ENCODE data around the gene PSMB5. TPM values are rescaled to one million over a fixed set of nuclear protein-coding genes. Genes with fewer than 3 reads are reported as not detected.
A peak's percentile ranks its signal among the peaks of the same experiment; 100 is the strongest.

The PSMB5 gene
- total RNA-seq, 1 donor from 2014 or later = 113 TPM

GRCh38 chr14:22996768-22997654, 37.7 kb downstream of the PSMB5 start:
- DNase-seq (ENCODE audit: low spot score) = peak; percentile 55

DNA sequence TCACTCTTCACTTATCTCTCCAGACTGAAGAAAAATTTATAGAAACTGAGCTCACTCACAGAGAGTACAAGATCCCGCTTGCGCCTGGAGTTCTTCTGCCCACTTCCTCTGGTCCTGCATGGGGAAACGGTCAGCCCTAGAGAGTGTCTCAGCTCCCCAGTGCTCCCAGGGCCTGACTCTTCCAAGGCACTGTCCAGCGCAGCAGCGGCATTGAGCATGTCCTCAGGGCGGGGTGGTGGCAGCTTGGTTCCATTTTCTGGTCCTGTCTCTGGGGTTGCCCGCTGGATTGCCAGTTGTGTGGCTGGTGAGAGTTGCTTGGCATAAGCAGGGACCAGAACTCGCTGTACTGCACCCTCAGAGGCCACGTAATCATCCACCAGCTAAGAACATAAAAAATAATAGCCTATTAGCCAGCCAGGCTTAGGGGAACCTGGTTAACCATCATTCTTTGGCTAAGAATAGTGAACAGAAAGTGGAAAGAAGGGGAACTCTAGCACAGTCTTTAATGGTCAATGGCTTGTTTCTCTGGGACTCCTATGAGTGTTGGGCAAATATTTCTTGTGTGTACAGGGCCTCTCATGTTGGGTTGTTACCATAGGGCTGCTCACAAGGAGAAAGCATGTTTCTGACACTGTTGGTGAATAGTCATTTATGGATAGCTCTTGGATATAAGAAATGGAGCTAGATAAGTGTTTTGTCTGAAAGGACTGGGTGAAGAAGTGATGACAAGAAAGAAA, 38.6 kb downstream of the PSMB5 start:
- DNase-seq (ENCODE audit: low spot score) = peak; percentile 62

DNA sequence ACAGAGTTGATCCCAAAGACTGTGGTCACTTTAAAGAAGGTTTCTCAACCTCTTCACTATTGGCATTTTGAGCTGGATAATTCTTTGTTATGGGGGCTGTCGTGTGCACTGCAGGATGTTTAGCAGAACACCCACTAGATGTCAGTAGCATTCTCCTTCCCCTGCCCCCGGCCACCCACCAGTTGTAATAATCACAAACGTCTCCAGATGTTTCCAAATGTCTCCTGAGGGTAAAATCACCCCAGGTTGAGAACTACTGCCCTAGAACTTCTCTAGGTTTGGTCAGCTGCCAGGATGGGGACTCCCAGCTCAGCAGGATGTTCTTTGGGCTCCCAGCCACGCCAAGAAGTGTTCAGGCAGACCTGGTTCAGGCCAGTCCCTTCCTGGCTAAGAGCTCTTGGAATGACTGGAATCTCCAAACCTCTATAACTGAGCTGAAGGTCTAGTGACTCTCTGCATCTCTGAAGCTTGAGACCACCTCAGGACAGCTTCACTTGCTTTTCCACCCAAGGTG, 39.9 kb downstream of the PSMB5 start:
- DNase-seq (ENCODE audit: low spot score) = no peak

DNA sequence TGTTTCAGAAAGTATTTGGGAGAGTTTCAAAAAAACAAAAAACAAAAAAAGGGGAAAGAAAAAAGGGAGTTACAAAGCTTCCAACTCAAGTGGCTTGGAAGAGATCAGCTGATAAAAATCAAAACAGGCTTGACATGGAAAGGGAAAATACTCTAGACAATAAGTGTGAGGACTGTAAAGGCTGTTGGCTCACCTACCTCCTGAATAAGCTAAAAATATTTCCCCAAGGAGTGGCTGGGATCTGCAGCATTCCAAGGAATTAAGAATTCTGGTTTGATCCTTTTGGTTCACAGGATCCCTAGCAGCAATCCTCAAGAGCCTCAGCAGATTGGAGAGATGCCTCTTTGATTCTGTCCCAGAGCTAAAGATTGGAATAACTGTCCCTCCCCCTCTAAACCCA, 41.2 kb downstream of the PSMB5 start:
- no peak for DNase-seq (ENCODE audit: low spot score)

- peak; percentile 16 for DNase-seq (ENCODE audit: low spot score)
These were observed 42.8 kb downstream of the PSMB5 start for GRCh38 chr14:22991852-22992251.

GRCh38 chr14:22987291-22987690, 47.4 kb downstream of the PSMB5 start:
- DNase-seq (ENCODE audit: low spot score) = peak; percentile 33

GRCh38 chr14:22986508-22987054, 48.1 kb downstream of the PSMB5 start:
- DNase-seq (ENCODE audit: low spot score) = peak; percentile 91

- no peak for DNase-seq (ENCODE audit: low spot score)
These were observed 48.7 kb downstream of the PSMB5 start for GRCh38 chr14:22985894-22986507.

DNA sequence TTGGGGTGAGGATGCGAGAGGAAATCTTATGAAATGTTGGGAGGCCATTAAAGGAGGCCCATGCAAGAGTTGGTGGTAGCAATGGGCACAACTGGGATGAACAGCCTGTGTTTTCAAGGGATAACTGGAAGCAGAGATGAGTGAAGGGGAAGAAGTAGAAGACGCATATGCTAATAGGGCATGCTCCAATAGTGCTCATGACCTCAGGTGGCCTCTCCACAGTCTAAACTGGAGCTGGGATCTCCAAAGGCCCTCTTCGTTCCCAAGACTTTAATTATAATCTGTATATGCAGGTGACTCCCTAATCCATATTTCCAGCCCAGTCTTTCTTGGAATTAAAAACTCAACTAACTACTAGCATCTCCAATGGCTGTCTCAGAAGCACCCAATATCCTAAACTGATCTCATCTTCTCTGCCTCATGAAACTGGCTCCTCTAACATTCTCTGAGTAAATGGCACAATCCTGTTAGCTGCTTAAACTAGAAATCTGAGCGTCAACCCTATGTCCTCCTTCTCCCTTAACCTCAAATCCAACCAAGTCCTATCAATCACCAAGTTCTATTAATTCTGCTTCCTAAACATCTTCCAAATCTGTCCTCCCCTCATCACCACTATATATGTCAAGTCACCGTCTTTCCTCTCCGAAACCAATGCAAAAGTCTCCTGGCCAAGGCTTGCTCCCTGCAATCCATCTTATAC, 49.6 kb downstream of the PSMB5 start:
- DNase-seq (ENCODE audit: low spot score) = peak; percentile 6

GRCh38 chr14:22982477-22983245, 52.0 kb downstream of the PSMB5 start, which contains the start of gene AJUBA:
Gene AJUBA (minus strand): TSS chr14:22982551. CDS start chr14:22982266, 285 bp downstream.
- peak; percentile 93 for DNase-seq (ENCODE audit: low spot score)

GRCh38 chr14:22981876-22982476, 52.7 kb downstream of the PSMB5 start:
- DNase-seq (ENCODE audit: low spot score) = no peak

GRCh38 chr14:22981090-22981875, 53.4 kb downstream of the PSMB5 start:
- peak; percentile 89 for DNase-seq (ENCODE audit: low spot score)

DNA sequence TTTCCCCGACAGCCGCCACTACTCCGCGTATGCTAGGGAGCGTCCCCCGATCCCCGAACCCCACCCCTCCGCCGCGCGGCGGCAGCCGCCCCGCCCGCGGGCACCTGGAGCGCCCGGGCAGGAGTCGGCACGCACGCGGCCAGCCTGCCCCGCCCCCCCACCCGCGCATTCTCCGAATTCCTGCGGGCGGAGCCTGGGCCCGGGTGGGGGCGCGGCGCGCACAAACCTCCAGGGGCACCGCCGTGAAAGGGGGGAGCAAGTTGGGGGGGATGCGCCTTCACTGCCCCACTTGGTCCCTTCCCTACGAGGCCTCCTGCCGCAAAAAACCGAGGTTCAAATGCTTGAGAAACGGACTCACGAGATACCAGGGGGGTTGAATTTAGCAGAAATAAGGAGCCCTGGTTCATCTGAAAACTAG, 54.0 kb downstream of the PSMB5 start:
- DNase-seq (ENCODE audit: low spot score) = peak; percentile 81

DNA sequence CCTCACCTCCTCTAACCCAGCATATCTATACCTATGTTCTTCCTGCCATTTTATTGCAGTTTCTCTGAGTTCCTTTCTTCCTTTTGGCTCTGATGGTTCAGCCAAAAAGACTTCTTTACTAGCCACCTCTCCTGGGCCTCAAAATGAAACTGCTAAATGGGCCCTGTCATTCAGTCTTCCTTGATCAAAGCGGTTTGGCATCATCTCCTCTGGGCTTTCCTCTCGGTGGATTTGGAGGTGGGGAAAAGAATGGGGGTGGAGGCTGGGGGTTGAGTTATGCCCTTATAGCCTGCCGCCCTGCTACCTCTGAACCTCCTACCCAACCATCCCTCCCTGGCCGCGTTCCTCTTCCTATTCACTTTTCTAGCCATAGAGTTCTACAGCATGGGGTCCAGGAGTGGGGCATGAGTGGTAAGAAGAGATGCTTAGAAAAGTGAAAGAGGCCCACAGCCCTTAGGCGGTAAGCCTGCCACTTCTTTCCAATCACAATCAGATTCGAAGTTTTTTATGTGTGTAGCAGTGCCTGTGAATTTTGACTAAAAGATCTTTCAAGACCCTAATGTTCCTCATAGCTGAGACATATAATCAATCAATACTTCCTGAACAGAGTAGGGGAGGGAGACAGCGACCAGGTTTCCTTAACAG, 54.8 kb downstream of the PSMB5 start:
- peak; percentile 24 for DNase-seq (ENCODE audit: low spot score)

- DNase-seq (ENCODE audit: low spot score) = peak; percentile 59
These were observed 55.6 kb downstream of the PSMB5 start for GRCh38 chr14:22978981-22979671.

GRCh38 chr14:22978487-22978837, 56.2 kb downstream of the PSMB5 start:
- DNase-seq (ENCODE audit: low spot score) = no peak

GRCh38 chr14:22977684-22978486, 56.8 kb downstream of the PSMB5 start:
- DNase-seq (ENCODE audit: low spot score) = no peak
